ENCODE measurements around the gene ACADS. TPM values are rescaled to one million over a fixed set of nuclear protein-coding genes. Genes with fewer than 3 reads are reported as not detected.
A peak's percentile ranks its signal among the peaks of the same experiment; 100 is the strongest.

The ACADS gene
- total RNA-seq, 1 experiment from 2014 or later = 11.0 TPM

DNA sequence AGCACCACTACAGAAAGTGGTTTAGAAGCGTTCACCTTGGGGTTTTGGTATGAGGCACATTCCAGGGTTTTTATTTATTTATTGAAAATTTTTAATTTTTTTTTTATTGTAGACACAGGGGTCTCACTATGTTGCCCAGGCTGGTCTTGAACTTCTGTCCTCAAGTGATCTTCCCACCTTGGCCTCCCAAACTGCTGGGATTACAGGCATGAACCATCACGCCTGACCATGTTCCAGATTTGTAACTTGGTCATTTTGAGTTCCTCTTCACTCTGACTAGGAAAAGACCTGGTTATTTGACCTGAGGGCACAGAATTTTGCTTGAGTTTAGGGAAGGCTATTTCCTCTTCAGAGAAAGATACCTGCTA is 35.6 kb upstream of the ACADS start:
- Mint-ChIP-seq H3K27ac (peak overlapping the region; percentile 85), H3K27me3 (ENCODE audit: low read depth) (no peaks in the 10 kb centered on the region), H3K4me1 (peaks cover 69% of the 10 kb centered on the region), H3K9me3 (no peaks in the 10 kb centered on the region), H3K36me3 (peaks cover 11% of the 10 kb centered on the region), H3K4me3 (peak overlapping the region; percentile 87)
- ChIA-PET POLR2A (interaction anchor here (1.1 kb wide), 1 partner anchor 21 kb away, joined by 4 read pairs; no protein-coding TSS in a partner anchor), CTCF (interaction anchor here (3.6 kb wide), 1 partner anchor 41 kb away, joined by 24 read pairs; no protein-coding TSS in a partner anchor)
- DNase-seq (ENCODE audit: low spot score) = no peak
- TF ChIP-seq KAT7 (CRISPR knock-in tag; IDR thresholded peaks at IDR 0.05; ENCODE audit: borderline replicate concordance) (no peak), ZNF121 (CRISPR knock-in tag; IDR thresholded peaks at IDR 0.05) (peak; percentile 58; the same call in 1 of the 2 replicates)
- ATAC-seq = no peak

DNA sequence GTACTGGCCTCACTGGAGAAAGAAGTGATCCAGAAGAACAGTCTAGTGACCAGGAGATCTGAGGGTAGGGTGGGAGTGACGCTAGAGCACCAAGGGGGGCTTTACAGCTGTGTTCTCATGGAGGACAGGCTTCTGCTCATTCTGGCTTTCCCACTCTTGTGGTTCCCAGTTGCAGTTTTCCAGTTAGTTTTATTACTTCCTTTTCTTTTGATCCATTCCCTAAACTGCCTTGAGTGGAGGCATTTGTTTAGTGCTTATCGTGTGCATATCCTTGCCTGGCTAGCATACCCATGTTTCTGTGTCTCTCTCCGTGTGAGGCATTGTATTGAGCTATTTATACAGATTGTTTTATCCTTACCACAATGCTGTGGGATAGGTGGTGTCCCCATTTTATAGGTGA is 34.6 kb upstream of the ACADS start:
- TF ChIP-seq, protein P1, sequence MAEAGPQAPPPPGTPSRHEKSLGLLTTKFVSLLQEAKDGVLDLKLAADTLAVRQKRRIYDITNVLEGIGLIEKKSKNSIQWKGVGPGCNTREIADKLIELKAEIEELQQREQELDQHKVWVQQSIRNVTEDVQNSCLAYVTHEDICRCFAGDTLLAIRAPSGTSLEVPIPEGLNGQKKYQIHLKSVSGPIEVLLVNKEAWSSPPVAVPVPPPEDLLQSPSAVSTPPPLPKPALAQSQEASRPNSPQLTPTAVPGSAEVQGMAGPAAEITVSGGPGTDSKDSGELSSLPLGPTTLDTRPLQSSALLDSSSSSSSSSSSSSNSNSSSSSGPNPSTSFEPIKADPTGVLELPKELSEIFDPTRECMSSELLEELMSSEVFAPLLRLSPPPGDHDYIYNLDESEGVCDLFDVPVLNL (CRISPR knock-in tag; IDR thresholded peaks at IDR 0.05; ENCODE audit: borderline replicate concordance, low read depth) = no peak
- TF ChIP-seq, protein P2, sequence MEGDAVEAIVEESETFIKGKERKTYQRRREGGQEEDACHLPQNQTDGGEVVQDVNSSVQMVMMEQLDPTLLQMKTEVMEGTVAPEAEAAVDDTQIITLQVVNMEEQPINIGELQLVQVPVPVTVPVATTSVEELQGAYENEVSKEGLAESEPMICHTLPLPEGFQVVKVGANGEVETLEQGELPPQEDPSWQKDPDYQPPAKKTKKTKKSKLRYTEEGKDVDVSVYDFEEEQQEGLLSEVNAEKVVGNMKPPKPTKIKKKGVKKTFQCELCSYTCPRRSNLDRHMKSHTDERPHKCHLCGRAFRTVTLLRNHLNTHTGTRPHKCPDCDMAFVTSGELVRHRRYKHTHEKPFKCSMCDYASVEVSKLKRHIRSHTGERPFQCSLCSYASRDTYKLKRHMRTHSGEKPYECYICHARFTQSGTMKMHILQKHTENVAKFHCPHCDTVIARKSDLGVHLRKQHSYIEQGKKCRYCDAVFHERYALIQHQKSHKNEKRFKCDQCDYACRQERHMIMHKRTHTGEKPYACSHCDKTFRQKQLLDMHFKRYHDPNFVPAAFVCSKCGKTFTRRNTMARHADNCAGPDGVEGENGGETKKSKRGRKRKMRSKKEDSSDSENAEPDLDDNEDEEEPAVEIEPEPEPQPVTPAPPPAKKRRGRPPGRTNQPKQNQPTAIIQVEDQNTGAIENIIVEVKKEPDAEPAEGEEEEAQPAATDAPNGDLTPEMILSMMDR (IDR thresholded peaks at IDR 0.05) = no peak
- TF ChIP-seq, protein P3, sequence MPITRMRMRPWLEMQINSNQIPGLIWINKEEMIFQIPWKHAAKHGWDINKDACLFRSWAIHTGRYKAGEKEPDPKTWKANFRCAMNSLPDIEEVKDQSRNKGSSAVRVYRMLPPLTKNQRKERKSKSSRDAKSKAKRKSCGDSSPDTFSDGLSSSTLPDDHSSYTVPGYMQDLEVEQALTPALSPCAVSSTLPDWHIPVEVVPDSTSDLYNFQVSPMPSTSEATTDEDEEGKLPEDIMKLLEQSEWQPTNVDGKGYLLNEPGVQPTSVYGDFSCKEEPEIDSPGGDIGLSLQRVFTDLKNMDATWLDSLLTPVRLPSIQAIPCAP (CRISPR knock-in tag; IDR thresholded peaks at IDR 0.05) = no peak
- TF ChIP-seq RORB (CRISPR knock-in tag; IDR thresholded peaks at IDR 0.05) = no peak
- TF ChIP-seq, protein P4, sequence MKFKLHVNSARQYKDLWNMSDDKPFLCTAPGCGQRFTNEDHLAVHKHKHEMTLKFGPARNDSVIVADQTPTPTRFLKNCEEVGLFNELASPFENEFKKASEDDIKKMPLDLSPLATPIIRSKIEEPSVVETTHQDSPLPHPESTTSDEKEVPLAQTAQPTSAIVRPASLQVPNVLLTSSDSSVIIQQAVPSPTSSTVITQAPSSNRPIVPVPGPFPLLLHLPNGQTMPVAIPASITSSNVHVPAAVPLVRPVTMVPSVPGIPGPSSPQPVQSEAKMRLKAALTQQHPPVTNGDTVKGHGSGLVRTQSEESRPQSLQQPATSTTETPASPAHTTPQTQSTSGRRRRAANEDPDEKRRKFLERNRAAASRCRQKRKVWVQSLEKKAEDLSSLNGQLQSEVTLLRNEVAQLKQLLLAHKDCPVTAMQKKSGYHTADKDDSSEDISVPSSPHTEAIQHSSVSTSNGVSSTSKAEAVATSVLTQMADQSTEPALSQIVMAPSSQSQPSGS (CRISPR knock-in tag; IDR thresholded peaks at IDR 0.05; ENCODE audit: borderline replicate concordance, low read depth) = no peak
- TF ChIP-seq ZNF317 (CRISPR knock-in tag; IDR thresholded peaks at IDR 0.05; ENCODE audit: borderline replicate concordance, low read depth) = no peak
- TF ChIP-seq, protein P5, sequence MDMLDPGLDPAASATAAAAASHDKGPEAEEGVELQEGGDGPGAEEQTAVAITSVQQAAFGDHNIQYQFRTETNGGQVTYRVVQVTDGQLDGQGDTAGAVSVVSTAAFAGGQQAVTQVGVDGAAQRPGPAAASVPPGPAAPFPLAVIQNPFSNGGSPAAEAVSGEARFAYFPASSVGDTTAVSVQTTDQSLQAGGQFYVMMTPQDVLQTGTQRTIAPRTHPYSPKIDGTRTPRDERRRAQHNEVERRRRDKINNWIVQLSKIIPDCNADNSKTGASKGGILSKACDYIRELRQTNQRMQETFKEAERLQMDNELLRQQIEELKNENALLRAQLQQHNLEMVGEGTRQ (CRISPR knock-in tag; IDR thresholded peaks at IDR 0.05) = no peak
- TF ChIP-seq SOX15 (CRISPR knock-in tag; IDR thresholded peaks at IDR 0.05) = no peak
- no peak for TF ChIP-seq NFE2L1 (CRISPR knock-in tag; IDR thresholded peaks at IDR 0.05)
- TF ChIP-seq, protein P6, sequence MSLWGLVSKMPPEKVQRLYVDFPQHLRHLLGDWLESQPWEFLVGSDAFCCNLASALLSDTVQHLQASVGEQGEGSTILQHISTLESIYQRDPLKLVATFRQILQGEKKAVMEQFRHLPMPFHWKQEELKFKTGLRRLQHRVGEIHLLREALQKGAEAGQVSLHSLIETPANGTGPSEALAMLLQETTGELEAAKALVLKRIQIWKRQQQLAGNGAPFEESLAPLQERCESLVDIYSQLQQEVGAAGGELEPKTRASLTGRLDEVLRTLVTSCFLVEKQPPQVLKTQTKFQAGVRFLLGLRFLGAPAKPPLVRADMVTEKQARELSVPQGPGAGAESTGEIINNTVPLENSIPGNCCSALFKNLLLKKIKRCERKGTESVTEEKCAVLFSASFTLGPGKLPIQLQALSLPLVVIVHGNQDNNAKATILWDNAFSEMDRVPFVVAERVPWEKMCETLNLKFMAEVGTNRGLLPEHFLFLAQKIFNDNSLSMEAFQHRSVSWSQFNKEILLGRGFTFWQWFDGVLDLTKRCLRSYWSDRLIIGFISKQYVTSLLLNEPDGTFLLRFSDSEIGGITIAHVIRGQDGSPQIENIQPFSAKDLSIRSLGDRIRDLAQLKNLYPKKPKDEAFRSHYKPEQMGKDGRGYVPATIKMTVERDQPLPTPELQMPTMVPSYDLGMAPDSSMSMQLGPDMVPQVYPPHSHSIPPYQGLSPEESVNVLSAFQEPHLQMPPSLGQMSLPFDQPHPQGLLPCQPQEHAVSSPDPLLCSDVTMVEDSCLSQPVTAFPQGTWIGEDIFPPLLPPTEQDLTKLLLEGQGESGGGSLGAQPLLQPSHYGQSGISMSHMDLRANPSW (CRISPR knock-in tag; conservative IDR thresholded peaks at IDR 0.05; ENCODE audit: low read depth) = no peak
- no peak for TF ChIP-seq SMAD4 (CRISPR knock-in tag; IDR thresholded peaks at IDR 0.05)
- no peak for TF ChIP-seq ZNF396 (CRISPR knock-in tag; IDR thresholded peaks at IDR 0.05; ENCODE audit: borderline replicate concordance)
- TF ChIP-seq ZNF416 (CRISPR knock-in tag; IDR thresholded peaks at IDR 0.05) = no peak
- no peak for TF ChIP-seq HMGA2 (CRISPR knock-in tag; IDR thresholded peaks at IDR 0.05)
- TF ChIP-seq, protein P7, sequence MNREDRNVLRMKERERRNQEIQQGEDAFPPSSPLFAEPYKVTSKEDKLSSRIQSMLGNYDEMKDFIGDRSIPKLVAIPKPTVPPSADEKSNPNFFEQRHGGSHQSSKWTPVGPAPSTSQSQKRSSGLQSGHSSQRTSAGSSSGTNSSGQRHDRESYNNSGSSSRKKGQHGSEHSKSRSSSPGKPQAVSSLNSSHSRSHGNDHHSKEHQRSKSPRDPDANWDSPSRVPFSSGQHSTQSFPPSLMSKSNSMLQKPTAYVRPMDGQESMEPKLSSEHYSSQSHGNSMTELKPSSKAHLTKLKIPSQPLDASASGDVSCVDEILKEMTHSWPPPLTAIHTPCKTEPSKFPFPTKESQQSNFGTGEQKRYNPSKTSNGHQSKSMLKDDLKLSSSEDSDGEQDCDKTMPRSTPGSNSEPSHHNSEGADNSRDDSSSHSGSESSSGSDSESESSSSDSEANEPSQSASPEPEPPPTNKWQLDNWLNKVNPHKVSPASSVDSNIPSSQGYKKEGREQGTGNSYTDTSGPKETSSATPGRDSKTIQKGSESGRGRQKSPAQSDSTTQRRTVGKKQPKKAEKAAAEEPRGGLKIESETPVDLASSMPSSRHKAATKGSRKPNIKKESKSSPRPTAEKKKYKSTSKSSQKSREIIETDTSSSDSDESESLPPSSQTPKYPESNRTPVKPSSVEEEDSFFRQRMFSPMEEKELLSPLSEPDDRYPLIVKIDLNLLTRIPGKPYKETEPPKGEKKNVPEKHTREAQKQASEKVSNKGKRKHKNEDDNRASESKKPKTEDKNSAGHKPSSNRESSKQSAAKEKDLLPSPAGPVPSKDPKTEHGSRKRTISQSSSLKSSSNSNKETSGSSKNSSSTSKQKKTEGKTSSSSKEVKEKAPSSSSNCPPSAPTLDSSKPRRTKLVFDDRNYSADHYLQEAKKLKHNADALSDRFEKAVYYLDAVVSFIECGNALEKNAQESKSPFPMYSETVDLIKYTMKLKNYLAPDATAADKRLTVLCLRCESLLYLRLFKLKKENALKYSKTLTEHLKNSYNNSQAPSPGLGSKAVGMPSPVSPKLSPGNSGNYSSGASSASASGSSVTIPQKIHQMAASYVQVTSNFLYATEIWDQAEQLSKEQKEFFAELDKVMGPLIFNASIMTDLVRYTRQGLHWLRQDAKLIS (CRISPR knock-in tag; IDR thresholded peaks at IDR 0.05; ENCODE audit: borderline replicate concordance) = no peak
- no peak for TF ChIP-seq TCF7 (CRISPR knock-in tag; IDR thresholded peaks at IDR 0.05; ENCODE audit: low read depth)
- no peak for TF ChIP-seq NR1H2 (CRISPR knock-in tag; IDR thresholded peaks at IDR 0.05)
- Mint-ChIP-seq H3K27me3 (ENCODE audit: low read depth) (no peaks in the 10 kb centered on the region), H3K4me3 (0 out of 2 replicates have a peak overlapping the region, but pooled peaks have one; percentile 21), H3K4me1 (peaks cover 69% of the 10 kb centered on the region), H3K27ac (peak overlapping the region; percentile 85; the same call in 1 of the 2 replicates), H3K9me3 (no peaks in the 10 kb centered on the region), H3K36me3 (peaks cover 20% of the 10 kb centered on the region)
- ChIA-PET POLR2A (no interaction called here), CTCF (interaction anchor here (3.6 kb wide), 1 partner anchor 42 kb away, joined by 24 read pairs; no protein-coding TSS in a partner anchor)
- DNase-seq (ENCODE audit: low spot score) = no peak
- no peak for ATAC-seq

All from WTC11 (cell line).